Activated CD4-positive, alpha-beta T cell treated with anti-CD3 and anti-CD28 coated beads, Interleukin-2, Interleukin-4, amounts not matched to agents 100 ng/mL and 50 ng/mL, durations not matched to agents 16 hours and 8 hours (primary cell): Measurements from ENCODE around the gene CDR2L.

Experiments used
- DNase-seq: peaks from one replicate; pipeline ENCODE4 v3.0.0-alpha.2; 2020; ENCODE audit warnings: low spot score

Gene CDR2L

DNA sequence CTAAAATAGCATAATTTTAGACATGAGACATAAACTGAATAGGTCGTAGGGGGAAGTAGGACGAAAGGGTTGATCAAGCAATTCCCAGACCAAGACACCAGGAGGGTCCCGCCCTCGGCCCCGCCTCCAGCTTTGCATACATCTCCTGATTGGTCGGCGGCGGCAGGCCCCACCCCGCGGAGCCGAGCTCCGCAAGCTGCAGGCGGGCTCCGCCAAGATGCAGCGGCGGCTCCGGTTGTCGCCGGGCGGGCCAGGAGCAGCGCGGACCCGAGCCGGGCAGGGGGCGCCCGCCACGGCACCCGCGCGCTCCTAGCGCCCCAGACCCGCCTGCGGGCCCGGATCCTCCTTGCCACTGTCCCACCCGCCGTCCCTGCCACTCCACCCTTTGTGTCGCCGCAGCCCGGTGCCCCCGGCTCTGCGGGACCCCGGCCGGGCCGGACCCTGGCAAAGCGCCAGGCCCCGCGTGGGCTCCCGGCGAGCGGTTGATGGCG, at the start of gene CDR2L:
Gene CDR2L (plus strand): TSS at position 215 of the 491 bp plus-strand sequence. CDS start 412 bp downstream, outside the sequence.
- peak; percentile 86 for DNase-seq

DNA sequence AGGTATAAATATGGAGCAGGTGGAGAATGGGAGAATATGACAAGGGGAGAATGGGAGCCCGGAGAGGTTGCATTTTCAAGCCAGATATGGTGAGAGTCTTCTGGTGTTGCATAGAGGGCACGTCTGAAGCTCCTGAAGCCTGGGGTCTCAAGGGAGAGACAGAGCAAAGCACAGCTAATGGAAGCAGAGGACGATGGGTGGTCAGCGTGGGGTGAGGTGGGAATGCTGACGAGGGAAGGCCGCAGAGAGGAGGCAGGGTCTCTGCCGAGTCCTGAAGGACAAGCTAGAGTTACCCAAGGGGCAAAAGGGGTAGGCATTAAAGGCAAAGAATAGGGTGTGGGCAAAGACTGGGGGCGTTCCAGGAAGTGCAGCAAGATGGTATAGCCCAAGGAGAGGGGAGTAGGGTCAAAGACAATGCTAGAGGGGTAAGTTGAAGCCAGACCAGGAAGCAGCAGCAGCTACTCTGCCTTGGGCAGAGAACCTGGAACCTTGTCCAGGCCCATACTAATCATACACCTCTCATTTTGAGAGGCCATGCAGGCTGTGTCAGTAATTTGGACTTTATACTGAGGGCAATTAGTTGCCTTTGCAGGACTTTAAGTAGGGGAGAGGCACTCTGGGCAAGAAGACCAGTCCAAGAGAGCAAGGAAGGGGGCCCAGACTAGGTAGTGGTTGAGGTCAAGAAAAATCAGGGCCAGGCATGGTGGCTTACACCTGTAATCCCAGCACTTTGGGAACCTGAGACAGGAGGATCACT, 49.1 kb upstream of the CDR2L start:
- DNase-seq: no peak

DNA sequence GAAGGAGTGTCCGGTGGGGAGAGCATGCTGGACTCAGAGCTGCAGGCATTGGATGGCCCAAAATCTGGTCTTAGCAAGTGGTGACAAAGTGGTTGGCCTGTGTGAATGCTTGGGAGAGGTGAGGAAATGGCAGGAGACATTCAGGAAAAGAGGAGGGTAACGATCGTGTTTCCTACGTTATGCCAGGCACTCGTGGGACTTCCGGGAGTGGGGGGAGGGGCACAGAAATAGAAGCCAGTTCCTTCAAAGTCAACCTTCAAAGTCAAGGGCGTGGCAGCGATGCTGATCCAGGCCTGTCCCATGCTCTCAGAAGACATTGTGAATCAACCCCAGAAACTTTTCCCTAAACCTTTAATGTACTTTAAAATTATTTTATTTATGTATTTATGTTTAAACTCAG, 47.9 kb upstream of the CDR2L start:
- no peak for DNase-seq

GRCh38 chr17:74941128-74941725, 46.2 kb upstream of the CDR2L start:
- DNase-seq: no peak

DNA sequence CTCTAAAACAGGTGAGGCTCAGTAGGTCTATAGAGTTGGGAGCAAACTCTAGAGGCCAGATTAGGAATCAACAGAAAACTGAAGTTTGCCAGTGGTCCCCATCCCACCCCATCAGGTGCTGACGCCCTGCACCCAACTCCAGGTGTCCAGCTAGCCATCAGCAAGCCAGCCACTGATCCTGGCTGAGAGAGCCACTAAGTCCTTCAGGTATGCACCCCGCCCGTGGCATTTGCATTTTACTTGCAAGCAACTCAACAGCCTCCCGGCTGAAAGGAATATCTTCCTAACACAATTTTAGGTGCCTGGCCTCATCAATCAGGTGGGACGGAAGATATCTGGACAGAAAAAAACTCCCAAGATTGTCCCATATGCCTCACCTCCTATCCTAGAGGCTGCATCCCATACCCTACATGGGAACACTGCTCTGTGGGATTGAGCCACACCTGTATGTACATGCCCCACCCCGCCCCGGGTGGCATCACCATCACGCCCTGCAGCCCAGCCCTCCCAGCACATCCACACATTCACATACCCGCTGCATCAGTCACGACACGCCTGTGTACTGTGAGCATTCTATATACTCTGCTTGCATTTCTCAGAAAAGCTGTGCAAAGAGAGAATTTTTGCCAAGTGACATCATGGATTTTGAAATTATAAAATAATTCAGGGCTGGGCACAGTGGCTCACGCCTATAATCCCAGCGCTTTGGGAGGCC, 43.5 kb upstream of the CDR2L start:
- no peak for DNase-seq

GRCh38 chr17:74945543-74945942, 41.9 kb upstream of the CDR2L start:
- DNase-seq: no peak

DNA sequence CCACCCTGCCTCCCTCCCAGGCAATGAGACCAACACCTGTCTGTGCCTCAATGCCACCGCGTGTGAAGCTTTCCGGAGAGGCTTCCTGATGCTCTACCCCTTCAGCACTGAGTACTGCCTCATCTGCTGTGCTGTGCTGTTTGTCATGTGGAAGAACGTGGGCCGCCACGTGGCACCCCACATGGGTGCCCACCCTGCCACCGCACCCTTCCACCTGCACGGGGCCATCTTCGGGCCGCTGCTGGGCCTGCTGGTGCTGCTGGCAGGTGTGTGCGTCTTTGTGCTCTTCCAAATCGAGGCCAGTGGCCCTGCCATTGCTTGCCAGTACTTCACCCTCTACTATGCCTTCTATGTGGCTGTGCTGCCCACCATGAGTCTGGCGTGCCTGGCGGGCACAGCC, 40.8 kb upstream of the CDR2L start:
- DNase-seq: no peak

- DNase-seq: no peak
Measured at GRCh38 chr17:74947041-74947754, 40.2 kb upstream of the CDR2L start.

DNA sequence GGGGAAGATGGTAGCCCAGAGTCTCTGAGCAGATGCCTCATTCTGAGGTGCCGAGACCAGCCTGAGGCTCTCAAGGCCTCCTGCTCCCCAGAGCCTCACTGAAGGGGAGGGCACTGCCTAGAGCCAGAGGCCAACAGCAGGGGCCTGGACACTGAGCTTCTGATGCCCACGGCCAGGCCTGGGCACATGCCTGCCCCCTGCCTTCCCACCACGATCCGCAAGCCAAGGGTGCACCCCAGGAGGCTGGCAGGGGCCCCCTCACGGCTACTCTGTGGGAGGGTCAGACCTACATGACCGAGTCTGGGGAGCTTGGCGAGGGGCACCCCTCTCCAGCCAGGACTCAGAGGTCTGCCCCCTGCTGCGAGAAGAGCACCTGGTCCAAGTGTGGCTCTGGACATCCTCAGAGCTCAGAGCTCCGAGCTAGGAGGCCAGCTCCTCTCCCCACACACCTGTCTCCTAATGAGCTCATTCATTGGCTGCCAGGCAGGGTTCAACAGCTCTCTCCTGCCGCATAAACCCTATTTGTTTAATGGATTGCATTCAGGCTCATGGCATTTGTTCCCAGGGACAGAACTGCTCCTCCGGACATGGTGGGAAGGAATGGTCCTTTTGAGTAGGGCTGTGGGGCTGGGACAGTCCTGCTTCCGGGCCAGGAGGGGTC, 37.8 kb upstream of the CDR2L start:
- no peak for DNase-seq

- DNase-seq: no peak
Measured at GRCh38 chr17:74950207-74950606, 37.2 kb upstream of the CDR2L start.

DNA sequence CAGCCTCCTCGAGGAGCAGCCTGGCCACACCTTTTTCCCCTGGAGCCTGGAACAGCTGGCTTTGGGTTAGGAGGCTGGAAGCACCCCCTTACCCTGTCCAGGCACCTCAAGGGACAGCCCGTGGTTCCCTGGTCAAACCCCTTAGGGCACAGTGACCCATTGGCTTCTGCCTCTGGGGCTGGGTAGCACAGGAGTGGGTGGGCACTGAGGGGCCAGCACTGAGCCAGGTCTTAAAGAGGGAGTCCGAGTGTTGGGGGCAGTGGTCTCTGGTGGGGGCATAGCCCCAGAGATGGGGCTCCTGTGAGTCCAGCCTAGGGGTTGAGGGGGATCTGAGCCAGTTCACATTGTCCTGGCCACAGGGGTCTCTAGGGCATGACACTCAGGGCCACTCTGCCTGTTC, 36.4 kb upstream of the CDR2L start:
- no peak for DNase-seq

DNA sequence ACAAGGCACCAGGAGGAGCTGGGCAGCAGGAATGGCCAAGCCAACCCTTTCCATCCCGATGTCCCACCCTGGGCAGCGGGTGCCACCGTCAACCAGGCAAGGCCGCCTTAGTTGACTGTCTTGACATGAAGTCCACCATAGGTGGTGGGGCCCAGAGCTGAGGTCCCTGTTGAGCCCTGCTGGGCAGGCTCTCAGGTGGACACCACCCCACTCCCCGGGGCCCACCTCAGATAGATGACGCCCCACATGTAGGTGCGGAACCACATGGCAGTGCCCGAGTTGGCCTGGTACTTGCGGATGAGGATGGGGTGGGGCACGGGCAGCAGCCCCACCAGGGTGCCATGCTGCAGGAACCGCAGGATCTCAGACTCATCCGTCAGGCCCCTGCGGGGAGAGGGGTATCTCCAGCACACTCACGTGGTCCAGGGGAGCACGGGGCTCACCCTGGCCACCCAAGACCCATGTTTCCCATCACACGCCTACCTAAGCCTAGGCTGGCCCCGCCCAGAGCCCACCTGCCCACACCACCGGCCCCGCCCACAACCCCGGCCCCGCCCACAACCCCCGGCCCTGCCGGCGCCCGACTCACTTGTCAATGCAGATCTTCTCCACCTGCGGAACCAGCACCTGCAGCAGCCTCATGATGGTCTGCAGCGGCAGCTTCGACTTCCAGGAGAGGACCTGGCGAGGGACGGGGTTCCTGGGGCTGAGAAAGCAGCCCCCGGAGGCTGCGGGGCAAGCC, 35.6 kb upstream of the CDR2L start:
- no peak for DNase-seq

- no peak for DNase-seq
Measured at GRCh38 chr17:74952431-74953133, 34.9 kb upstream of the CDR2L start.

DNA sequence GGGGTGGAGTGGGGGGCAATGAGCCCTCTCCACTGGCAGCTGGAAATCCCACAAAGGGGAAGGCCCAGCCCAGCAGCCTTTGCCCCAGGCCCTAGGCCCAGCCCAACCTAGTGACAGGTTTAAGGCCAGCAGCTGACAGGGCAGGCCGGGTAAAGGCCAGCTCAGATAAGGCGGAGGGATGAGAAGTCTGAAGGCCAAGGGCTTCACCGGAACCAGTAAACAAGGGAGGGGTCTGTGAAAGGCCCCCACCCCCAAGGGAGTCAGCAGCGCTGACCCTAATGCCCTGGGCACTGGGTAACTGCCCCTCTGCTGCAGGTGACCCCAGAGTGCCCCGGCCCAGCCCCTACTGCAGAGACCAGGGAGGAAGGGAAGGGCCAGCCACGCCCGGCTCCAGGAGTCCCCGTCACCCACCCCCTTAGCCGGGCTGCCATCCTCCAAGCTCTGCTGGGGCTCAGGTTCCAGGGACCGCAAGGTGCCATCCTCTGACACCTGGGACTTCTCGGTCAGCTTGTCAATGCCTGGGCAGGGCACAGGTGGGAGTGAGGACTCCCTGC, 34.2 kb upstream of the CDR2L start:
- no peak for DNase-seq

GRCh38 chr17:74954115-74954514, 33.3 kb upstream of the CDR2L start:
- DNase-seq: no peak

- no peak for DNase-seq
Measured at GRCh38 chr17:74954665-74955421, 32.6 kb upstream of the CDR2L start.

DNA sequence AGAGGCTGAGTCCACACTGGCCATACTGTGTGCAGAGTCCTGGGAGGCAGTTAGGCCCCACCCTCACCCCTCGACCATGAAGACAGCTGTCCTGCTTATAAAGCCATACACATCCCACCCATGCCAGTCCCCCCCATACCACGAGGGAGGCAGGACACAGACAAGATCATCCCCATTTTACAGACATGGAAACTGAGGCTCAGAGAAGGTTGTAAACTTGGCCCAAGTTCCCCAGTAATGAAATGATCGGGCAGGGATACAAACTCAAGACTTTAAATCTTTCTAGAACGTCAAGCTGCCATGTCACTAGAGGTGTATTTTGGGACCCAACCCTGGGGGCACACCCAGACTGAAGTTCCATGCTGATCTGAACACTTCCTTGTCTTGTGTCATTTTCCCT, 31.3 kb upstream of the CDR2L start:
- no peak for DNase-seq

DNA sequence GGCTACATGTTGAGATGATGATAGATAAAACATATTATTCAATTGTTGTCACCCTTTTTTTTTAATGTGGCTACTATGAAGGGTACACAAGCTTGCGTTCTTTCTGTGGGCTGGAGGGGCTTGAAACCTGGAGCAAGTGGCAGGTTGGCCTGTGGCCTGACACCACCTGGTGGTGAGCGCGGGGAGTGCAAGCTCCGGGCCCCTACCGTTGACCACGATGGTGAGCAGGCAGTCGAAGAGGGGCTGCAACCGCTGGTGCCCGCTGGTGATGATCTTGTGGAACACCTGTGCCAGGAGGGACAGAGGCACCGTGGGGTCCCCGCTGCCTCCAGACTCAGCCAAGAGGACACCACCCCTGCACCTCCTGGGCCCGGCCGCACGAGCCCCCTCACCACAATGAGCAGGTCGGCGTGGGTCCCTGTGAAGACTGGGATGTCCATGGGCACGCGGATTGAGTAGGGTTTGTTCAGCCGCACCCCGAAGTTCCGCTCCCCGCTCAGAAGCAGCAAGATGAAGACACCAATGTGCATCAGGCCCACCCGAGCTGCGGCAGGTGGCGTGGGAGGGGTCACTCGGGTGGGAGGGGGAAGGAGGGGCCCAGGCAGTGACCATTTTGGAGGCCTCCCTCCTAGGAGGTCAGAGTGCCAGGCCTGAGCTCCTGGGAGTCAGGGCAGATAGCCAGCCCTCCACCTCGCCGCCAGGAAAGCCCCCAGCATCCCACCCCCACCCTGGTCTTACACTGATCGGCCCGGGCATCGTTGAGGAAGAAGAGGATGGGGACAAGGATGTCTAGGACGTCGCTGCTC, 29.3 kb upstream of the CDR2L start:
- DNase-seq: peak; percentile 77
